Skeletal muscle satellite cell (primary cell): ENCODE results near the gene SPTLC3.
"Not testable (repeated sequence)": the region's sequence is repeated elsewhere in the genome, so short reads cannot be mapped to it uniquely, and the experiment has no call there.

Source experiments
- H3K27me3 ChIP-seq: 2 replicates; pipeline ENCODE4 v1.7.0; 2013; ENCODE audit warnings: low read length; ENCODE audit not compliant: control insufficient read depth, insufficient read depth
- H3K36me3 ChIP-seq: 2 replicates; pipeline ENCODE4 v1.7.0; 2013; ENCODE audit warnings: mild to moderate bottlenecking, control low read depth, low read length; ENCODE audit not compliant: insufficient read depth
- H3K4me1 ChIP-seq: 2 replicates; pipeline ENCODE4 v1.7.0; 2013; ENCODE audit warnings: low read length; ENCODE audit not compliant: control insufficient read depth, insufficient read depth
- H3K4me2 ChIP-seq: 2 replicates; pipeline ENCODE4 v1.7.0; 2013; ENCODE audit warnings: mild to moderate bottlenecking, low read length
- H3K4me3 ChIP-seq: 2 replicates; pipeline ENCODE4 v1.7.0; 2013; ENCODE audit warnings: low read length
- H3K9ac ChIP-seq: 2 replicates; pipeline ENCODE4 v1.7.0; 2013; ENCODE audit warnings: mild to moderate bottlenecking, low read depth, low read length, moderate library complexity
- H3K9me3 ChIP-seq: replicated peaks from 2 replicates; pipeline ENCODE4 v1.7.0; 2013; ENCODE audit warnings: mild to moderate bottlenecking, control low read depth, low read length

SPTLC3 gene

DNA sequence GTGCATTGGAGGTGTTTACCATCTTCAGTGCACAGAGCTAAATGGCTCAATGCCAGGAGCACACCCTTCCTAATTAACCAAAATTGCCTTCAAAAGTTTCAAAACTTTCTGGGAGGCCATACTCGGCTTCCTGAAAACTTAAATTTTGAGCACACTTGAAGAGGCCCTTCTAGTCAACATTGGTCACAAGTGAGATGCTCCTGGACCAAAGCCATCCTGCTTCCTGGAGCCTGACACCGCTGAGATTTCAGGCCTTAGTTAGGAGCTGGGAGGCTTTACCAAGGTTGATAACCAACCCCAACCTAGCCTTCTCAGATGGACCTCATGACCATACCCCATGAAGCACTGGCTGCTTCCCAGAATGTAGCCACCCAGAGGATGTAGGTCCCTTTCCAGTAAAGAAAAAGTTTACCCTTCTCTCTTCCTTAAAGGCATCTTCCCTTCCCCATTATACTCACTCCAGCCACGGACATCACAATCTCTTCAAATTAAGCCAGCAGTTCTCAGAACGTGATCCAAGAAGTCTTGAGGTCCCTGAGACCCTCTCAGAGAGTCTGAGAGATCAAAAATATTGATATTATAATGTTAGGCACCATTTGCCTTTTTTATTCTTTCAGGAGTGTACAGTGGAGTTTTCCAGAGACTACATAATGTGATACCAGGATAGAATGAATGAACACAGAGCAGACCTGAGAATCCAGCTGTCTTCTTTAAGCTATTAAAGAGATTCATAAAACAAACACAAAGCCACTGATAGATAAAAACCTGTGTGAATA, 32.8 kb upstream of the SPTLC3 start:
- H3K9ac ChIP-seq: no peak overlapping the region
- no peak overlapping the region for H3K4me3 ChIP-seq
- no peaks in the 10 kb centered on the region for H3K4me1 ChIP-seq
- no peaks in the 10 kb centered on the region for H3K27me3 ChIP-seq
- H3K4me2 ChIP-seq: no peak overlapping the region
- H3K9me3 ChIP-seq: no peaks in the 10 kb centered on the region
- H3K36me3 ChIP-seq: no peaks in the 10 kb centered on the region

DNA sequence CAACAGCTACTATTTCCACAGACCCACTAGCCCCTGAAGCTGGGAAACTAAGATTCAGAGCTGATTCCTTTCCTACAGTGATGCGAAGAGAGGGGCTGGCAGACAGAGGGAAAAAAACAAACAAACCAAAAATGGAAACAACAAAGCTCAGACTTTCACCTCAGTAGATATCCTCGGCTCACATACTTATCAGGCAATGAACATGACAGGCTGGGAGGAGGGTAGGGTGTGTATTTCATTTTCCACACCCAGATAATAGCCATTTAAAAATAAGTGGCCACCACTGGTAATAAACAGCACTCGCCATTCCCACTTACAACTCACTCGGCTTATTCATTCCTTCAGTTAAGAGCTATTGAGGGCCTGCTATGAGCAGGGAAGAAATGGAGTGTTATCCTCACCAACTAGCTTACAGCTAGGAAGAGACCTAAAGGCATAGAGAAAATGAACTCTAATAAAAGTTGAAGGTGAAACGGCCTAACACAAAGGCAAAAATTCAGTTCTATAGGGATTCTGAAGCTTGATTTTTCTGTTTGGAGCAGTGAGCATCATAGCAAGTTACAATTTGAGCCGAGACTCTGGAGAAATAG, 32.0 kb upstream of the SPTLC3 start:
- no peaks in the 10 kb centered on the region for H3K4me1 ChIP-seq

DNA sequence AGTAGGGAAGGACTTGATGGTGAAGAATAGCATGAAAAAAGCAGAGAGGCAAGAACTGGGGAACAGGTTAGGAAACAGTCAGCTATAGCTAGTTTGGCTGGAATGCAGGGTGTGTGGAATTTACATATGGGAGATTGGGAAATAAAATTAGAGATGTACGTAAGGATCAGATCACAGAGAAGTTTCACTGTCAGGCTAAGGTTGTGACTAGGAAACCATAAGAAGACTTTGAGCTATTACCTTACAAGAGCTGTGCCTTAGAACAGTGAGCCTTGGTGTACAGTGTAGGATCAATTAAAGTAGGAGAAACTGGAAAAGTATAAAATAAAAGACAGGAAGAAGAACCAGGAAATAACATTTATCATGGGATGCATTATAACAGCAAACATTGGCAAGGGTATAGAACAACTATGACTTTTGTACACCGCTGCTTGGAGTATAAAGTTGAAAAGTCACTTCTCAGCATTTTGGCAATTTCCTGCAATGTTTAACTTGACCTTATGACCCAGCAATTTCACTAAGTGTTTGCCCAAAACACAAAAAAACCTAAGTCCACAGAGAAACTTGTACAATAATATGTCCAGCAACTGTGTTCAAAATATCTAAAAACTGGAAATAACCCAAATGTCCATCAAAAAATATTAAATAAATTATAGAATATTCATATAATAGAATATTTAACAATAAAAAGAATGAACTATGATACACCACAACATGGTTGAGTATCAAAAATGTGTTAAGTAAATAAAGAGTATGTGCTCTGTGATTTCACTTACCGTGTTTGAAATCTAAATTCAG, 31.2 kb upstream of the SPTLC3 start:
- Histone ChIP-seq H3K4me1 (no peaks in the 10 kb centered on the region), H3K9me3 (no peaks in the 10 kb centered on the region), H3K27me3 (no peaks in the 10 kb centered on the region), H3K4me2 (no peak overlapping the region), H3K9ac (no peak overlapping the region), H3K4me3 (no peak overlapping the region), H3K36me3 (no peaks in the 10 kb centered on the region)

More for the DNA sequence above, 32.0 kb upstream of the SPTLC3 start:
- no peaks in the 10 kb centered on the region for H3K36me3 ChIP-seq
- no peak overlapping the region for H3K4me2 ChIP-seq
- no peak overlapping the region for H3K9ac ChIP-seq
- H3K27me3 ChIP-seq: no peaks in the 10 kb centered on the region
- no peaks in the 10 kb centered on the region for H3K9me3 ChIP-seq
- H3K4me3 ChIP-seq: no peak overlapping the region

DNA sequence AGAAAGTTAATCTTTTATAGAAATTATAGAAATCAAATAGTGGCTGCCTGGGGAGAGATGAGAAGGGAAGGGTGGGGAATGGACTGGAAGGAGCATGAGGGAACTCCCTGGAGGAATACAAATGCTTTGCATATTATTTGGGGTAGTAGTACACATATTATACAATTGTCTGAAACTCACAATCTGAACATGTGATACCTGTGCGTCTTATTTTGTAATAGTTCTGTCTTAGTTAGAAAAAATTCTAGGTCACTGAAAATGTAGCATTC, 30.7 kb upstream of the SPTLC3 start:
- Histone ChIP-seq H3K9ac (no peak overlapping the region), H3K4me2 (no peak overlapping the region), H3K36me3 (no peaks in the 10 kb centered on the region), H3K4me3 (no peak overlapping the region), H3K4me1 (no peaks in the 10 kb centered on the region), H3K9me3 (no peaks in the 10 kb centered on the region), H3K27me3 (no peaks in the 10 kb centered on the region)

DNA sequence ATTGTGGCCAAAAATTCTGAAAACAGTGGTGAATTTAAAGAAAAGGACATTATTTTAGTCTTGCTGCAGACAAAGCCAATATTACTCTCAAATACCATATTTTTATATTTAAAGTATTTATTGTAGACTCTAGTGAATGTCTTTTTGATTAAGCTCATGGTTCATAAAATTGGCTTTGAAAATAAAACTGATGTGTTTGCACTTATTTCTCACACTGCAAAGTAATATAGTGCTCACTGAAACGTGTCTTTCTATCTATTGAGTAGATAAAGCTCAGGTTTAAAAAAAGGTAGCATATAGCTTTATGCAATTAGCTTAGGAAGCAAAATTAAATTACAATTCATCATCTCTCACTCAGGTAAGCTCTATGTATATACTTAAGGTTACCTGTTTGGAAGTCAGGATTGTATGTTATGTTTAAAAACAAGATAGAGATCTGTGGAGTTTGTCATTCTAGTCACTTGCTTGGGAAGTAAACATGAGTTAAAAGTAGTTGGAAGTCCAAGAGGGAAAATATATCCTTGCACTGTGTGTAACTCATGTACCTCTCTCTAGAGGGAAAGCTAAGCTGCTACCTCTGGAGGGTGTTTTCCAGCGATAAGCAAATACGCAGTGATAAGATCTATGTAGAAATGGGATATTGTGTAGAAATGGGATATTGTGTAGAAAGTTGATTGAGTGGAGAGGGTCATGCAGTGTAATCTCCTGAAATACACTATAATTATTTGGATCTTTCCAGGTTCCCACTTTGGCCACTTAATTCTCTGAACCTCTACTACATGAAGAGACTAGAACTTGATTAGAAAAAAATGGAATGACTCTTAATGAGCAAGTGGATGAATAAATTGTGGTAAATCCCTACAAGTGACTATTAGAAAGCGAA, 29.9 kb upstream of the SPTLC3 start:
- no peak overlapping the region for H3K4me2 ChIP-seq
- no peaks in the 10 kb centered on the region for H3K36me3 ChIP-seq
- H3K4me1 ChIP-seq: no peaks in the 10 kb centered on the region
- no peaks in the 10 kb centered on the region for H3K27me3 ChIP-seq
- no peak overlapping the region for H3K4me3 ChIP-seq
- H3K9me3 ChIP-seq: no peaks in the 10 kb centered on the region
- H3K9ac ChIP-seq: no peak overlapping the region

DNA sequence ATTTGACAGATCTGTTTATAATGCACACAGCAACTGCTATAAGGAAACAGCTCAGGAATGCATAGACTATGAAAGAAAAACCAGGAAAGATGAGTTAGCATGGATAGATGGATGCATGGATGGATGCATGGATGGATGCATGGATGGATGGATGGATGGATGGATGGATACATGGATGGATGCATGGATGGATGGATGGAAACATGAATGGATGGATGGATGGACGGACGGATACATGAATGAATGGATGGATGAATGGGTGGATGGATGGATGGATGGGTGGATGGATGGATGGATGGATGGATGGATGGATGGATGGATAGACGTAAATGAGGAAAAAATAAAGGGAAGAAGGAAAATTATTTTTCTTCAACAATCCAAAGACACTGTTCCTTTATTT, 29.1 kb upstream of the SPTLC3 start:
- not testable (repeated sequence) for H3K4me1 ChIP-seq, H3K4me3 ChIP-seq, H3K36me3 ChIP-seq, H3K9me3 ChIP-seq, H3K4me2 ChIP-seq, H3K9ac ChIP-seq, H3K27me3 ChIP-seq

DNA sequence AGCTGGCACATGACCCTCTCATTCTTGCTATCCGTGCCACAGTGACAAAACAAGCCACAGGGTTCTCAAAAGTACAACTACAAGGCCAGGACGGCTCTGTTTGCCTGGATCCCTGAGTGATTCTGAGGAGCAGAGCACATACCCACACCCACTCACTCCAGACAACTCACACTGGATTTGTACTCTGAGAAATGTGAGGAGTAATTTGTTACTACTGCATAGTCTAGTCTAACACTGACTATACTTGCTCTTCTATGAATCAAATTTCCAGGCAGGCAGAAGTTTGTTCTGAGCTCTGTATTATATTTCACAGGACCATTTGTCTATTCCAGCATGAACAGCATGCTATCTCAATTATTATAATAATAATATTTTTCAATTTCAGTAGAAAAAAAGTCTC, 26.7 kb upstream of the SPTLC3 start:
- Histone ChIP-seq H3K27me3 (no peaks in the 10 kb centered on the region), H3K9me3 (no peaks in the 10 kb centered on the region), H3K36me3 (no peaks in the 10 kb centered on the region), H3K4me3 (no peak overlapping the region), H3K4me2 (no peak overlapping the region), H3K4me1 (no peaks in the 10 kb centered on the region), H3K9ac (no peak overlapping the region)

DNA sequence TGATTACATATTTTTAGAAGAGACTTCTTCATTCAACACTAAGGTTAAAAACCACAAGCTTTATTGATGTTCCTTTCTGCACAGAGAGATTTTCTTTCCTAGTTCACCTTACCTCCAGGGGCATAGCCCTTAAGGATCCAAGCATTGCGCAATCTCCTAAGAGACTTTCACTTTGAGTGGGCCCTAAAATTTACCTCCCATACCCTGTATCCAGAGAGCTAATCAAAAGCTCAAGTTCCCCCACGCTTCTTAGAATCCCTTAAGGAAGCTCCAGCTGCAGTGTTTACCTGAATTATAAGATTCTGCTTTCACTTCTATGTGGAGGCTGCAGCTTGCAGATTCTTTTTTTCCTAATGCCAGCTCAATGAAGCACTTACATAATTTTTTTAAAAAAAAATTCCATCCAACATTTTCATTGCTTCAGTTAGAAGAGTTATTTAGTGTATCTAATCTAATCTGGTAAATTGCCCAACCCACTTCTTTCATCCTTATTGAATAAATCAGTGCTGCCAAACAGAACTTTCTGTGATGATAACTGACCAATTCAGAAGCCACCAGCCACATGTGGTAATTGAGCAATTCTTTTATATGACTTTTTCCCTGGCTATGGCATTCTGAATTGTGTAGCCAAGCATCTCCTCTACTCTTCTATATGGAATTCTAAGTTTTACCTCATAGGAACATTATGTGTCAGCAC, 24.6 kb upstream of the SPTLC3 start:
- no peak overlapping the region for H3K4me2 ChIP-seq
- H3K27me3 ChIP-seq: no peaks in the 10 kb centered on the region
- H3K9me3 ChIP-seq: no peaks in the 10 kb centered on the region
- no peak overlapping the region for H3K4me3 ChIP-seq
- H3K4me1 ChIP-seq: no peaks in the 10 kb centered on the region
- H3K36me3 ChIP-seq: no peaks in the 10 kb centered on the region
- H3K9ac ChIP-seq: no peak overlapping the region

DNA sequence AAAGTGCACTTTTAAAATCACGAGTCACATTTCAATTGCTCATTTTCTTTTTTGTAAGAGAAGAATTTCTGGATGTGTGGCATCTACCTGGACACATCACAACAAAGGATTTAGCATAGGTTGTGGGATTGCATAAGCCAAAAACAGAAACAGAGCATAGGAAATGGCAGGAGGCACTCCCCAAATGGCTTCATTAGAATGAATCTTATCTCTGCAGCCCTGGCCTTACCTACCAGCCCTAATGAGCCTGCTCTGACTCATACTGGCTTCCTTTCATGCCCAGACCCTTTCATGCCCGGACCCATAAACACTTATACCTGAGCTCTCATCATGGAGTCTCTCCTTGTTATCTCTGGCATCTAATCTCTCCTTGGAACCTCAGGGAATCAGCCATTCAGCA, 23.9 kb upstream of the SPTLC3 start:
- no peak overlapping the region for H3K4me3 ChIP-seq
- no peaks in the 10 kb centered on the region for H3K27me3 ChIP-seq
- H3K4me2 ChIP-seq: no peak overlapping the region
- H3K9me3 ChIP-seq: no peaks in the 10 kb centered on the region
- H3K4me1 ChIP-seq: no peaks in the 10 kb centered on the region
- no peaks in the 10 kb centered on the region for H3K36me3 ChIP-seq
- no peak overlapping the region for H3K9ac ChIP-seq

DNA sequence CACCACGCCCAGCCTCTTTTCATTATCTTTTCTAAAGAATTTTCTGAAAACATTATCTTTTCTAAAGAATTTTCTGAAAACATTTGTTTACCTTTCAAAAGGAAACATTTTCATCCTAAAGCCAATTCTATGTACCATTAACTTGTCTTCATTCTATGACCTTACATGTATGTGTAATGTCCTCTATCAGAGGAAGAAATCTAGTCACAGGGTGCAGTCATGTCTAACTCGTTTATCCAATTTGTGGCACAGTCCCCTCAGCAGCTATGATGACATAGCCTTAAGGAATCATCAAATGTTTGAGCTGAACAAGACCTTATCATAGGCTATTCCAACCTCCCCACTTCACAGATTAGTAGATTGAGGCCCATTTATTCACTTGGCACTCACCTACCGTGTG, 21.5 kb upstream of the SPTLC3 start:
- Histone ChIP-seq H3K27me3 (no peaks in the 10 kb centered on the region), H3K4me3 (no peak overlapping the region), H3K4me1 (no peaks in the 10 kb centered on the region), H3K36me3 (no peaks in the 10 kb centered on the region), H3K9ac (no peak overlapping the region), H3K9me3 (no peaks in the 10 kb centered on the region), H3K4me2 (no peak overlapping the region)

DNA sequence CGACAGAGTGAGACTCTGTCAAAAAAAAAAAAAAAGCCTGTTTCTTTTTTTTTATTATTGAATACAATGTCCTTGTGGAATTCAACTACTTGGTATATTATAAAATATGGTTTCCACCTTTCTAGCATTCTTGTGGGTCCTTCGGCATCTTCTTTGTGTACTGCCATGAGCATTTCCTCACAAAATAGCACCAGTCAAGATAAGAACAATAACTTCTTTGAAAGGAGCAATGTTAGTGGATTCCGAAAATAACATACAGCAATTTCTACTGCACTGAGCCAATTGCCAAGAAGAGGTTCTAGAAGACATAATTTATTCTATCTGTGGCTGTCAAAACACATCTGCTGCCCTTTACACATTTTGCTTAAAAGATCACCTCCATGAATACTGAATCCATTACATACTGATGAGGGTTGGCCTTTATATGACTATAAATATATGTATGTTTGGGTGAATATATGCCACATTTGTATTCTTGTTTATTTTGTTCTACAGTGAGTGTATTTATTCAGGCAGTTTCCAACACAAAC, 19.1 kb upstream of the SPTLC3 start:
- Histone ChIP-seq H3K27me3 (no peaks in the 10 kb centered on the region), H3K4me1 (no peaks in the 10 kb centered on the region), H3K4me3 (no peak overlapping the region), H3K4me2 (no peak overlapping the region), H3K9me3 (no peaks in the 10 kb centered on the region), H3K36me3 (no peaks in the 10 kb centered on the region), H3K9ac (no peak overlapping the region)
